WTC11 (cell line): ENCODE measurements around the gene SELENON. TPM values are rescaled to one million over a fixed set of nuclear protein-coding genes. Genes with fewer than 3 reads are reported as not detected.

Source experiments
- ATAC-seq: fragments of 200-7000 bp; cut with Tn5 transposase; 2 replicates; pipeline ENCODE4 v1.10.0; 2021; ENCODE audit warnings: mild to moderate bottlenecking, moderate library complexity
- CTCF ChIA-PET: fragments of 300-600 bp; sonication (Branson Sonifier 250); formaldehyde crosslinking; loops from one replicate; lab custom pipeline; 2021; ENCODE audit warnings: antibody characterized with exemption; lab: Charles Lee
- POLR2A ChIA-PET: fragments of 350-600 bp; sonication (Branson Sonifier 250); formaldehyde crosslinking; loops from one replicate; lab custom pipeline; 2021; ENCODE audit warnings: antibody characterized with exemption; lab: Charles Lee
- DNase-seq: peaks from one replicate; pipeline ENCODE4 v3.0.0; 2021; ENCODE audit warnings: low spot score
- H3K27ac Mint-ChIP-seq: 2 replicates; pipeline ENCODE4 v1.8.0; 2021; ENCODE audit warnings: mixed read lengths
- H3K27me3 Mint-ChIP-seq: 2 replicates; pipeline ENCODE4 v1.8.0; 2021; ENCODE audit warnings: low read depth, mild to moderate bottlenecking, moderate library complexity, mixed read lengths
- H3K36me3 Mint-ChIP-seq: 2 replicates; pipeline ENCODE4 v1.8.0; 2021; ENCODE audit warnings: mixed read lengths
- H3K4me1 Mint-ChIP-seq: 2 replicates; pipeline ENCODE4 v1.8.0; 2022; ENCODE audit warnings: mixed read lengths
- H3K4me3 Mint-ChIP-seq: 2 replicates; pipeline ENCODE4 v1.8.0; 2021; ENCODE audit warnings: mild to moderate bottlenecking, moderate library complexity, mixed read lengths
- H3K9me3 Mint-ChIP-seq: 2 replicates; pipeline ENCODE4 v1.8.0; 2021; ENCODE audit warnings: mixed read lengths
- AR ChIP-seq: fragments of 250-450 bp; sonication (Bioruptor Pico); IDR thresholded peaks from 2 replicates; pipeline ENCODE4 v1.9.0; 2021; ENCODE audit warnings: mild to moderate bottlenecking
- ATF6 ChIP-seq: sonication (generic); formaldehyde crosslinking; IDR thresholded peaks from 2 replicates; pipeline ENCODE4 v1.8.1; 2023; ENCODE audit warnings: mild to moderate bottlenecking, missing genetic modification reagents
- CDX4 ChIP-seq: fragments of 250-450 bp; sonication (Bioruptor Pico); IDR thresholded peaks from 2 replicates; pipeline ENCODE4 v1.9.0; 2021; ENCODE audit warnings: moderate library complexity, mild to moderate bottlenecking, inconsistent platforms, borderline replicate concordance
- CREB1 ChIP-seq: sonication (generic); formaldehyde crosslinking; IDR thresholded peaks from 2 replicates; pipeline ENCODE4 v1.8.0; 2023; ENCODE audit warnings: mild to moderate bottlenecking, missing genetic modification reagents
- EMX1 ChIP-seq: fragments of 250-450 bp; sonication (Bioruptor Pico); IDR thresholded peaks from 2 replicates; pipeline ENCODE4 v1.8.0; 2021; ENCODE audit warnings: mild to moderate bottlenecking
- GRHL2 ChIP-seq: fragments of 250-450 bp; sonication (Bioruptor Pico); IDR thresholded peaks from 2 replicates; pipeline ENCODE4 v1.8.0; 2022; ENCODE audit warnings: mild to moderate bottlenecking, moderate library complexity; ENCODE audit not compliant: insufficient replicate concordance, severe bottlenecking
- GTF2I ChIP-seq: fragments of 250-450 bp; sonication (Bioruptor Pico); conservative IDR thresholded peaks from 2 replicates; pipeline ENCODE4 v1.4.0; 2021; ENCODE audit warnings: mild to moderate bottlenecking
- JUN ChIP-seq: sonication (generic); formaldehyde crosslinking; IDR thresholded peaks from 2 replicates; pipeline ENCODE4 v1.8.0; 2023; ENCODE audit warnings: mild to moderate bottlenecking, missing genetic modification reagents
- KAT7 ChIP-seq: sonication (generic); formaldehyde crosslinking; IDR thresholded peaks from 2 replicates; pipeline ENCODE4 v1.8.1; 2023; ENCODE audit warnings: missing genetic modification reagents, mild to moderate bottlenecking, borderline replicate concordance
- MAX ChIP-seq: sonication (generic); formaldehyde crosslinking; IDR thresholded peaks from 2 replicates; pipeline ENCODE4 v1.8.0; 2022; ENCODE audit warnings: mild to moderate bottlenecking, missing genetic modification reagents
- STAT6 ChIP-seq: sonication (generic); formaldehyde crosslinking; conservative IDR thresholded peaks from 2 replicates; pipeline ENCODE4 v1.8.1; 2023; ENCODE audit warnings: mild to moderate bottlenecking, low read depth, missing genetic modification reagents, moderate library complexity
- TCF7 ChIP-seq: sonication (generic); formaldehyde crosslinking; IDR thresholded peaks from 2 replicates; pipeline ENCODE4 v1.8.0; 2022; ENCODE audit warnings: mild to moderate bottlenecking, low read depth, missing genetic modification reagents, moderate library complexity
- USF2 ChIP-seq: sonication (generic); formaldehyde crosslinking; IDR thresholded peaks from 2 replicates; pipeline ENCODE4 v1.8.1; 2023; ENCODE audit warnings: mild to moderate bottlenecking, missing genetic modification reagents, moderate library complexity
- ZNF121 ChIP-seq: sonication (generic); formaldehyde crosslinking; IDR thresholded peaks from 2 replicates; pipeline ENCODE4 v1.8.0; 2023; ENCODE audit warnings: missing genetic modification reagents
- ZNF219 ChIP-seq: sonication (generic); formaldehyde crosslinking; IDR thresholded peaks from 2 replicates; pipeline ENCODE4 v1.8.0; 2023; ENCODE audit warnings: missing genetic modification reagents, mild to moderate bottlenecking, borderline replicate concordance
- ZNF232 ChIP-seq: sonication (generic); formaldehyde crosslinking; IDR thresholded peaks from 2 replicates; pipeline ENCODE4 v1.8.0; 2022; ENCODE audit warnings: mild to moderate bottlenecking, missing genetic modification reagents
- ZNF416 ChIP-seq: fragments of 250-450 bp; sonication (Bioruptor Pico); IDR thresholded peaks from 2 replicates; pipeline ENCODE4 v1.9.0; 2021; ENCODE audit warnings: mild to moderate bottlenecking, inconsistent platforms
- total RNA-seq: library from RNA; stranded (reverse); gene quantifications from 3 replicates; pipeline ENCODE4 v1.2.3, GENCODE V29; 2021

The SELENON gene
- total RNA-seq, 1 experiment from 2014 or later: 80.2 TPM

GRCh38 chr1:25834894-25835293 lies 34.9 kb downstream of the SELENON start (continued):
- TF ChIP-seq ZNF219 (CRISPR knock-in tag): no peak
- no peak for TF ChIP-seq ZNF416 (CRISPR knock-in tag)
- TF ChIP-seq, all 79 proteins: peak for 0

- Mint-ChIP-seq H3K27me3 (no peaks in the 10 kb centered on the region), H3K27ac (no peak overlapping the region; the same call in 1 of the 2 replicates), H3K4me3 (no peak overlapping the region), H3K4me1 (no peaks in the 10 kb centered on the region), H3K9me3 (0 out of 2 replicates have a peak, but pooled peaks cover 3% of the 10 kb centered on the region), H3K36me3 (peaks cover 40% of the 10 kb centered on the region)
- DNase-seq (no peak), ATAC-seq (no peak)
- POLR2A ChIA-PET: no interaction called here
- CTCF ChIA-PET: interaction anchor here (0.9 to 1.5 kb wide), 13 partner anchors 9 to 465 kb away, joined by 3 to 14 read pairs (median 5); partner anchors contain the start of genes EXTL1, PAFAH2 and PAQR7
- no peak for TF ChIP-seq ZNF232 (CRISPR knock-in tag)
- no peak for TF ChIP-seq AR (CRISPR knock-in tag)
- no peak for TF ChIP-seq USF2 (CRISPR knock-in tag)
- TF ChIP-seq GRHL2 (CRISPR knock-in tag): no peak
- no peak for TF ChIP-seq MAX (CRISPR knock-in tag)
- no peak for TF ChIP-seq CREB1 (CRISPR knock-in tag)
- no peak for TF ChIP-seq ATF6 (CRISPR knock-in tag)
- TF ChIP-seq JUN (CRISPR knock-in tag): no peak
- TF ChIP-seq STAT6 (CRISPR knock-in tag): no peak
- TF ChIP-seq TCF7 (CRISPR knock-in tag): no peak
- TF ChIP-seq EMX1 (CRISPR knock-in tag): no peak
- TF ChIP-seq CDX4 (CRISPR knock-in tag): no peak
- TF ChIP-seq ZNF121 (CRISPR knock-in tag): no peak
- TF ChIP-seq KAT7 (CRISPR knock-in tag): no peak
- TF ChIP-seq GTF2I (CRISPR knock-in tag): no peak
Observed at GRCh38 chr1:25836695-25837094, 36.7 kb downstream of the SELENON start.
